Transverse colon (tissue), 4 donors: ENCODE measurements around the gene SPINT4.

Source experiments
- CTCF ChIP-seq, 5 experiments: fragments of 200-600 bp in 3 of 5; fragments of 450-650 bp in 2 of 5; sonication (generic) in 3 of 5; IDR thresholded peaks; 1 replicate in 2 of 5; 2 replicates in 3 of 5; pipeline ENCODE4 v1.5.1; 2016 to 2017; ENCODE audit warnings: antibody characterized with exemption in 5 of 5, inconsistent platforms in 3 of 5, mild to moderate bottlenecking in 2 of 5, moderate library complexity in 1 of 5
- EP300 ChIP-seq: sonication (generic); formaldehyde crosslinking; IDR thresholded peaks from one replicate; pipeline ENCODE4 v1.6.1; 2017; ENCODE audit warnings: antibody characterized with exemption, low read depth
- POLR2A ChIP-seq: fragments of 450-650 bp; IDR thresholded peaks from one replicate; pipeline ENCODE4 v1.6.1; 2016; ENCODE audit warnings: antibody characterized with exemption, mild to moderate bottlenecking, moderate library complexity
- POLR2AphosphoS5 ChIP-seq, 3 donors: sonication (generic); formaldehyde crosslinking; IDR thresholded peaks; one replicate each; pipeline ENCODE4 v1.6.1; 2016; ENCODE audit warnings: antibody characterized with exemption in 3 of 3

DNA sequence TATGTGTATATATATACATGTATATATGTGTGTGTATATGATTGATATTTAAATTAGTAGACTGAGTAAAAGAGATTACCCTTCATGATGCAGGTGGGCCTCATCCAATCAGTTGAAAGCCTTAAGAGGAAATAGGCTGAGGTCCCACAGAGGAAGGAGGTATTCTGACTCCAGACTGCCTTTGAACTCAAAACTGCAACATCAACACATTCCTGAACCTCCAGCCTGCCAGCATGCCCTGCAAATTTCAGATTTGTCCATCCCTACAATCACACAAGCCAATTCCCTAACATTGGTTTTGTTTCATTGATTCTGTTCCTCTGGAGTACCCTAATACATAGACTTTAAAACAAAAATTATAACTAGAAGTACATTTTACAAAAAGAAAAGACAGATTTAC, 22.9 kb downstream of the SPINT4 start:
- TF ChIP-seq EP300 (no peak), POLR2A (no peak), CTCF (IDR thresholded peaks at IDR 0.05) (no peak), POLR2AphosphoS5 (IDR thresholded peaks at IDR 0.05) (no peak)
